Measurements from ENCODE around the gene QARS1.

QARS1 gene

DNA sequence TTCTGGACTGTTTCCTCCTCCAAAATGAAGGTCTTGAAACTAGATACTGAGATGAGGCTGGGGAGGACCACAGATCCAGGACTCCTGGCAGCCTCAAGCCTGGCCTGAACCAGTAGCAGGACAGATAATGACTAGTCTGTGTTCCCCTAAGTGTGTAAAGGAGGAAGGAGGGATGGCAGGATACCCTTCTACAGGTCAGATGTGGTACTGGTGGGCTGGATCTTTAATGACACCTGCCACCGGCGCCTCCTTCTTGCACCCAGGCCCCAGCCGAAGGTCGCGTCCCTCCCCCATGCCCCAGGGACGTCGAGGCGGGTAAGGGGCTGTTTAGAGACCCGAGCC, 15.5 kb upstream of the QARS1 start:
- DNase-seq: no peak

GRCh38 chr3:49119439-49119838, 14.9 kb upstream of the QARS1 start:
- DNase-seq: no peak

DNA sequence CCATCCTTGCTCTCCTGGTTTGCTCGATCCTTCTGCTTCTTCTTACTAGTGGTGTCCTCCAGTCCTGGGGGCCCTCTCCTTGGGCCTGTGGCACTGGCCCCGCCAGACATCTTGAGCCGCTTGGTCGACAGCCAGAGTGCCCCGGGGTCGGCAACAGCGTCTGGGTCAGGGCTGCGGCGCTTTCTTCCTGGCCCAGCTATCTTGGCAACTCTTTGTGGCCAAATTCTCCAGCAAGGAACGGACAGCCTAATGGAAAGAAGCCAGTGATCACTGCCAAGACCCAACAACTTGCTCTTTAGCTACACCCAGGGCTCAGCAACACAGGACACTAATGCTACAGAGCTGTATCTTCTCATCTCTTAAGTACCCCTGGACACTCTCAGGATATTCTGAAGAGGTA, 14.5 kb upstream of the QARS1 start:
- no peak for DNase-seq

DNA sequence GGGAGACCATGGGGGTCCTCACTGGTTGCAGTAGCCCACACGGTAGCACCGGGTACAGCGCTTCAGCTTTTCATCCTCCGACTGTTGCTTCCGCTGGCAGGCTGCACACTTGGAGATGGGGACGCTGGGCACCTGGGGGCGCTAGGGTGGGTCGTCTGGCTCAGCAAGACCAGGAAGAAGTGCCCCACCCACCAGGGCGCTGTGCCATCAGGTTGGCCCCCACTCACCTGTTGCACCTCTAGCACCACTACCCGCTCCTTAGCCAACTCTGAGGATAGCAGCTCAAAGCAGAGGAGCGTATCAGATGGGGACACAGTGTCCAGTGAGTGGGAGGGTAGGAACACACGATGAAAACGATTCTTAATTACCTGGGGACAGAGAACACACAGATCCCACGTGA, 7.7 kb upstream of the QARS1 start:
- no peak for DNase-seq

DNA sequence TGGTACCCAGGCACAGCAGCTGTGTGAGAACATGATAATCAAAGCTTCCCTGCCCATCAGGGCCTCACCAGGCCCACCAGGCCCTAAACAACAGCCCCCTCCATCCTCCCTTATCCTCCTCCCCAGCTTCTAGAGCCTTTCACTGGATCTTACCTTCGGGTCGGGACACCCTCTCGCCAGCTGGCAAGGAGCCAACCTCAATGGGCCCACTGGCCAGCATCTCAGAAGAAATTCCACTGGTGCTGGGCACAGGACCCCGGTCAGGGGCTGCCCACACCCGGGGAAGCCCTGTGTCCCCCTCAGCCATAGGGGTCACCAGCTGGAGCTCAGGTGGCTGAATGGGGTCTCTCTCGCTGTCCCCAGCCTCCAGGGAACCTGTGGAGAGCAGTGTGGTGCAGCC, 6.8 kb upstream of the QARS1 start:
- no peak for DNase-seq

- DNase-seq: no peak
Observed at GRCh38 chr3:49110780-49111179, 6.2 kb upstream of the QARS1 start.

- DNase-seq: no peak
Observed at GRCh38 chr3:49108346-49108745, 3.8 kb upstream of the QARS1 start.

DNA sequence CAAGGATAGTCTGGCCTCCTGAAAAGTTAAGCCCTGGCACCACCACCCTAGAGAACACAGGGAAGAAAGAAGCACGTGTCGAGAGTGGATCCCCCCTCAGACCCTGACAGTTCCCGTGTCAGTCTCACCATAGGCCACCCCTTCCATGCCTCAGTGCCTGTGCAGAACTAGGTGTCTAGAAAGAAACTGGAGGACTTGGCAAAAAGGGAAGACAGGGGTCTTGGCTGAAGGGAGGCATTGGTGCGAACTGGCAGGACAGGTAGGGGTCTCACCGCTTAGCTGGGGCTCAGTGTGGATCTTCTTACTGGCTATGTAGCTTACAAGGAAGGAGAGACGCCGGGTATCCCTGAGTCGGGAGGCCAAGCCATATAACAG, 518 bp downstream of the QARS1 start:
- DNase-seq: no peak

GRCh38 chr3:49100046-49100615, 4.4 kb downstream of the QARS1 start:
- DNase-seq: no peak

GRCh38 chr3:49098910-49099630, 5.5 kb downstream of the QARS1 start:
- no peak for DNase-seq

DNA sequence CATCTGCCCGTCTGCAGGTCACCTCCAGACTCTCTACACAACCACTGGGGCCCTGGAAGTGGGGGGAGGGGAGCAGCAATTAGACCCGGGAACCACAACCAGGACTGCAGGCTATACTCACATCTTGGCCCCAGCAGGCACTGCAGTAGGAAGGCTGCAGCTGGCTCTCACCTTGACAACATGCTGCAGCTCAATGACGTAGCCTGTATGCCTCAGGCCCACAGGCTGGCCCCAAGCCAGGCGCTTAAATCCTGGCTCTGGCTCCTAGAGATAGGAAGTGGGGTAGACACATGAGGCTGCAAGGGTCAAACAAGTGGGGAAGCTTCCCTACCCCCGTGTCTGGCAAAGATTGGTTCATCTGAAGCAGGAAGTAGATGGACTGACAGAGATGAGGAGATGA, 6.1 kb downstream of the QARS1 start:
- DNase-seq: no peak

- DNase-seq: peak; percentile 95
Observed at GRCh38 chr3:49093853-49094767, 10.4 kb downstream of the QARS1 start, which contains the start of gene QRICH1. Gene QRICH1 (minus strand): TSS chr3:49094071. CDS start chr3:49077017, 17,054 bp downstream.

GRCh38 chr3:49092938-49093852, 11.4 kb downstream of the QARS1 start:
- DNase-seq: peak; percentile 24

- no peak for DNase-seq
Observed at GRCh38 chr3:49081429-49081828, 23.1 kb downstream of the QARS1 start.

- DNase-seq: no peak
Observed at GRCh38 chr3:49079270-49079669, 25.3 kb downstream of the QARS1 start.

GRCh38 chr3:49076646-49077045, 27.9 kb downstream of the QARS1 start:
- no peak for DNase-seq

- DNase-seq: no peak
Observed at GRCh38 chr3:49076116-49076515, 28.4 kb downstream of the QARS1 start.

- DNase-seq: no peak
Observed at GRCh38 chr3:49058011-49058410, 46.5 kb downstream of the QARS1 start.

GRCh38 chr3:49057268-49057667, 47.3 kb downstream of the QARS1 start:
- no peak for DNase-seq

GRCh38 chr3:49054344-49054862, 50.2 kb downstream of the QARS1 start:
- no peak for DNase-seq

- no peak for DNase-seq
Observed at GRCh38 chr3:49053543-49053942, 51.0 kb downstream of the QARS1 start.
